Stimulated activated CD4-positive, alpha-beta T cell treated with anti-CD3 and anti-CD28 coated beads, Interleukin-12 subunit alpha, Interleukin-12 subunit beta, amount 100 ng/mL, for 4 hours (primary cell): ENCODE data around the gene FAXC.

ENCODE experiments used
- DNase-seq: peaks from one replicate; pipeline ENCODE4 v3.0.0-alpha.2; 2020

FAXC gene

DNA sequence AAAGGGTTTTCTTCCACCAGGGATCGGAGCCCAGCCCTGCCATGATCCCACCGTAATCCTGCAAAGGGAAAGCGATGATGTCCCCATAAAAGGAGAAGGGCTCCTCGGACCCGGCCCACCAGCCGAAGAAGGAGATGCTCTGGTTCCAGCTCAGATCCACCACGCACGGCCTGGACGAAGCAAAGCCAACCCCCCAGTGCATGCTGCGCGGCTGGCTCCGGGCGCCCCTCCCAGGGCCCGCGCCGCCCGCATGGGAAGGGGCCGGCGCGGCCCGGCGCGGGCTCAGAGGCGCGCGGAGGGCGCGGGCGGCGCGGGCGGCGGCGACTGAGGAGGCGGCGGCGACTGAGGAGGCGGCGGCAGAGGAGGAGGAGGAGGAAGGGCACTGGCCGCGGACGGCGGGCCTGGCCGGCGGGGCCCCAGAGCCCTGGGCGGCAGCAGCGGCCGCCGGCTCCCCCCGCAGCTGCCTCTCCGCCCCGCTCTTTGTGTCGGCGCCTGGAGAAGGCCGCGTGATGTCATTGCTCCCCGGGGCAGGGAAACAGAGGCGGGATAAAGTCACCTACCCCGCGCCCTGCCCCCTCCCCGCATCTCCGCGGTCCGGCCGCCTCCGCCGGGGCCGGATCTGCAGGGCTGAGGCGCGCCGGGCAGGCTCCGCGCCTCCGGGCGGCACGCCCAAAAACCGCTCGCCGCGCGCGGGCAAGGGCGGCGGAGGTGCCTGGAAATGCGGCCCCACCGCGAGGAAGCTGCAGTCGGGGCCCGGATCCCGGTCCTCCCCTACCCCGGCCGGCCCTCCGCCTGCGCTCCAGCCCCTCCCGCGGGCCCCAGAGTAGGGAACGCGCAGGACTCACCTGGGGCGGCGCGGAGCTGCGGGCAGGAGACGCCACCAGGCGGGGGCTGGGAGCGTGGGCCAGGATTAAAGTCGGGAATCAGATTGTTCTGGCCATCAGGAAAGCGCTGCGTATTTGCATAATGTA lies at the start of gene FAXC:
Gene FAXC, minus strand, starts transcription at position 504 of the 971 bp plus-strand sequence. Its CDS starts 302 bp downstream, at position 202.
- no peak for DNase-seq

DNA sequence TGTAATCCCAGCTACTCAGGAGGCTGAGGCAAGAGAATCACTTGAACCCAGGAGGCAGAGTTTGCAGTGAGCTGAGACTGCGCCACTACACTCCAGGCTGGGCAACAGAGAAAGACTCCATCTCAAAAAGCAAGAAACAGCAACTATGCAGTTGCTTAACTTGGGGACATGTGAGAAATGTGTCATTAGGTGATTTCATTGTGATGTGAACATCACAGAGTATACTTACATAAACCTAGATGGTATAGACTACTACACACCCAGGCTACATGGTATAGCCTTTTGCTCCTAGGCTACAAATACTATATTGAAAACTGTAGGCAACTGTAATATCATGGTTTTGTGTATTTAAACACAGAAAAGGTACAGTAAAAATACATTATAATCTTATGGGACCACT lies 47.8 kb upstream of the FAXC start:
- no peak for DNase-seq

DNA sequence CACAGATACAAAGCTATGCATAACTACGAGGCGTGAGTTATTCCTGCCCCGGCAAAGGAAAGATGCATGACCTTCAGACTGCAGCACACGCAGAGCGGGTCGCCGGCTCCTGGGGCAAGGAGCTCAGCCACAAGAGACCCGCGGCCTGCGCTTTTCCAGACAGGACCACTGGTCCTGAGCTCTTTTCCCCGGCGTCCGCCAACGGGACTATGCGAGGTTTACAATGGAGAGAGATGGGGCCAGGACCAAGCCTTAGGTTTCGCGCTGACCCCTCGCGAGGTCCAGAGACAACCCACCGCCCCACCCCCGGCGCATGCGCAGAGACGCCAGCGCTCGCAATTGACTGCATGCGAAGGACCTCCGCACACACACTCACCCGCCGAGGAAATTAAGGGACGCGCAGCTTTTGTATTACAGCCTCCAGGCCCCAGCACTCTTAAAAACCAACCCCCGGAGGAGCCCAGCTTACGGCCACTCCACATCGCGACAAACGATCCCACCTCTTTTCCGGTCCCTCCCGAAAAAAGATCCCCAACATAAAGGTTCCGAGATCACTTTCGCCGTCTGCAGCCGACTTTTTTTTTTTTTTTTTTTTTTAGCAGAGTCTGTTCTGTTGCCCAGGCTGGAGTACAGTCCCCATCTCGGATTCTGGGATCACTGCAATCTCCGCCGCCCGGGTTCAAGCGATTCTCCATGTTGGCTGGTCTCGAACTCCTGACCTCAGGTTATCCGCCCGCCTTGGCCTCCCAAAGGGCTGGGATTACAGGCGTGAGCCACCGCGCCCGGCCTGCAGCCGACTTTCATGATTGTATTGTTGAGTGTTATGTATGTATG lies 44.4 kb upstream of the FAXC start, which contains the start of gene COQ3:
Gene COQ3, minus strand, starts transcription at position 498 of the 834 bp plus-strand sequence. Its CDS starts 16 bp downstream, at position 482.
- peak; percentile 66 for DNase-seq

DNA sequence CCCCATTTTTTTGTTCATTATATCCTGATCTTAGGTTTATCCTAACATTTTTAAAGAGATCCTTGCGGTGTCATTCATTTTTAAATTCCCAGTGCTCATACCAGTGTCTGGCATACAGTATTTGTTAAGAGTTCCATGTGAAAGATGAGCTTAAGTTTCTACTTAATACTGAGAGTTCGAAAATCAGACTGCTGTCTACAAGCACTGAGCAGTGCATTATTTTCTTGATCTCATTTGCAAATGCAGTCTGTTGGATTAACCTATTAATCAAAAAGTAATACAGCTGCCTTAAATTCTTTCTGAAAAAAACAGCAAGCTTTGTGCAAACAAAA lies 43.9 kb upstream of the FAXC start:
- no peak for DNase-seq

DNA sequence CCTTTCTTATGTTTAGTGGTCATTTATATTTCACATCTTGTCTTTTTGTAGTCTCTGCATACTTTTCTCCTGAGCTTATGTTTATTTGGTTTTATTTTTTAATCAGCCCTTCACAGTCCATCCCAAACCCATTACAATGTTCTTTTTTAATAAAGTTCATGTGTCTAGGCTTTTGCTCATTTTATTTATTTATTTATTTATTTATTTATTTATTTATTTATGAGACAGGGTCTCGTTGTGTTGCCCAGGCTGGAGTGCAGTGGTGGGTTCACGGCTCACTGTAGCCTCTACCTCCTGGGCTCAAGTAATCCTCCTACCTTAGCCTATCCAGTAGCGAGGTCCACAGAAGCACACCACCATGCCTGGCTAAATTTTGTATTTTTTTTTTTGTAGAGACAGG lies 41.4 kb upstream of the FAXC start:
- DNase-seq = no peak

DNA sequence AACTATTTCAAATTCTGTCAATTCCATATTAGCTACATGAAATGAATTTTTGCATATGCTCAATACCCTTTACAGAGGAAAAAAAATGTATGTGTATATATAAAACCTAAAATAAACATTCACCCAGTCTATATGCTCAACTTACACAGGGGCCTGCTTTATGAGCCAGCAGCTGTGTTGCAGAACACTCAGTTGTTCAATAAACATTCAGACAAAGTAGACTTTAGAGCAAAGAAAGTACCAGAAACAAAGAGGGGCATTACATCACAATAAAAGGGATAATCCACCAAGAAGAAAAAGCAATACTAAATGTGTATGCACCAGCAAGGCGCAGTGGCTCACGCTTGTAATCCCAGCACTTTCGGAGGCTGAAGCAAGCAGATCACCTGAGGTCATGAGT lies 35.0 kb upstream of the FAXC start:
- DNase-seq = no peak

DNA sequence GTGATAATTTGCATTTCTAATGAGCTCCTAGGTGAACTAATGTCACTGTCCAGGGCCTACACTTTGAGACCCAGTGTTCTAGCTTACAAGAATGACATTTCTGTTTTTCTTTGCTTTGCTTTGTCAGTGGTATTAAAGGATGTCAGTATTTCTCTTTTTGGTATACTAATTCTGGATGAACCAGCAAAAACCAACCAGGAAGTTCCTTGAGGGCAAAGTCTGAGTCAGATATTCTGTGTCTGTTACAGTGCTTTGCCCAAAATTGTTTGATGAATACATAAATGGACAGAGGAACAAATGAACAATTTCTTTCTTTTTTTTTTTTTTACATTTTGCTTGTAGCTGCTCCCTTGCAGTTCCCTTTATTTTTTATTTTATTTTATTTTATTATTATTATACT lies 29.2 kb upstream of the FAXC start:
- DNase-seq = no peak

DNA sequence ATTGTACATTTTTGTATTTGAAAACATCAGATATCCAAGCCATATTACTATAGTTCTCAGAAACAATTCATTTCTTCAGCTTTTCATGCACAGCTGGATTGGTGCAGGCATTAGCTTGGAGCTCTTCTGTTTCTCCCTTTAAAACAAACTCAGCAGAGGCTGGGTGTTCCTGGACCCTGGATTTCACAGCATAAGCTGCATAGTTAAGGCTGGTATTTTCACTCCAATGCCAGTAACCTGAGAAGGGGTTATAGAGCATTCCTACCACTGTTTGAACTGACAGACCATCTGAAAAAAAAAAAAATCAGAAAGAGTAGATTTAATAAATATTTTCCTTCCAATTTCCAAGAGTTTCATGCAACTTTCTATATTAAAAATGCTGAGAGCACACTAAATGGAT lies 20.1 kb upstream of the FAXC start:
- DNase-seq = no peak

DNA sequence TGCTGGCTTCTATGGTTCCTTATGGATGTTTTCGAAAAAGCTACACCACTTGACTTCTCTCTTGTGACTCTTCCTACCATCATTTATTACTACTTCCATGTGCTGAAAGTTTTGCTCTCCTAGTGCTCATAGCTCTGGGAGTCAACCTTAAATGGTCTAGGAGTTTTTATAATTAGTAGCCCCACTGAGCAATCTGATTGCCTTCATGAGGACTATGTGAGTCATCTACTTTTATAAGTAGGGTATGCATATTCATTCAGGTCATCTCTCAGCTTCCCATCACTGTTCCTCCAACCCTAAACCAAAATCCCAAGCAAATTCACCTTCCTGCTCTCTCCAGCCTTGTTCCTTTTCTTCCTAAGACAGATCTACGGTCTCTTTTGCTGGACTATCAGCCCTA lies 17.4 kb upstream of the FAXC start:
- DNase-seq = no peak

DNA sequence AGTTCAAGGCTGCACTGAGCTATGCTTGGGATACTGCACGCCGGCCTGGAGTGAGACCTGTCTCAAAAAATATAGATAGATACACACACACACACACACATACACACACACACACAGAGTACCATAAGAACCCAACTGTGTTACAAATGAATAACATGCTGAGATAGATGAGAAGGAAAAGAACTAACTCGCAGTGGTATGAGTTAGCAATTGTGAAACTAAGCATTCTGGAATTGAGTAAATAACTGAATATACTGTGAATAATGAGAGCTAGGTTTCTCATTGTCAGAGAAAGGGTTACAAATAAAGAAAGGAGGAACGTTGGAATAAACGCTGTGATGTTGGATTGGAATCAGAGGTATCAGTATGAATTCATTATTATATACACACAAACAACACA lies 14.6 kb upstream of the FAXC start:
- no peak for DNase-seq

DNA sequence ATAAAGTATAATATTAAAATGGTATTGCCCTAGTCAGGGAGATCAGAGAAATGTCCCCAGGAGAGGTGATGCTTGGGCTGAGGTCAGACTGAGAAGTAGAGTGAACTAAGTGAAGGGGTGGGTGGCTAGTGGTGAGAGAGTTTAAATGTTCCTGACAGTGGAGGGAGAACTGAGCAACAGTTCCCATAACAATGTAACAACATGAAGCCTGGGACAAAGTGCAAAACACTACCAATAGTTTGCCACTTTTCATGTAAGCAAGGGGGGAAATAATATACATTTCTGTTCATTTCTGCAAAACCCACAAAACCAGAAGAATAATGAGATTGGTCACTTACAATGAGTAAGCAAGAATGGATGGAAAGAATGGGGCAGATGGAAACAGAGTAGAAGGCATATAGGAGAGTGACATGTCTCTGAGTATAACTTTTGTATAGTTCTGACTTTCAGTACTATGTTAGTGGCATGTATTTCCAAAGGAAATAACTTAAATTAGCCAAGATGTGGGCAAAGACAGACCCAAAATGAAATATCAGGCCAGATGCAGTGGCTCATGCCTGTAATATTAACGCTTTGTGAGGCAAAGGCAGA lies 13.3 kb upstream of the FAXC start:
- no peak for DNase-seq

DNA sequence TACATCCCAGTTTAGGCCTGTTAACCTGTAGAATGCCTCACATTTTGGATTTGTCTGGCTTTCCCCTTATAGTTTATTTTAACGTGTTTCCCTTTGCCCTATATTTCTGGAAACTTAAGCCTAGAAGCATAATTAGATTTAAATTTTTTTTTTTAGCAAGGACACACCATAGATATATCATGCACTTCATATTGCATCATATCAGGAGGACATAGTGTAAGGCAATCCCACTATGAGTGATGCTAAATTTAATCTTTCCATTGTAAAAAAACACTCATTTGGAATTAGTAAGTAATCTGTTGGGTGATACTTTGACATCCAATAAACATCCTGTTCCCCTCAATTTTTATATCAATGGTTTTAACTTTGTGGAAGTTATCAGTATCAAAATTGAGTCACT lies 10.3 kb upstream of the FAXC start:
- no peak for DNase-seq

DNA sequence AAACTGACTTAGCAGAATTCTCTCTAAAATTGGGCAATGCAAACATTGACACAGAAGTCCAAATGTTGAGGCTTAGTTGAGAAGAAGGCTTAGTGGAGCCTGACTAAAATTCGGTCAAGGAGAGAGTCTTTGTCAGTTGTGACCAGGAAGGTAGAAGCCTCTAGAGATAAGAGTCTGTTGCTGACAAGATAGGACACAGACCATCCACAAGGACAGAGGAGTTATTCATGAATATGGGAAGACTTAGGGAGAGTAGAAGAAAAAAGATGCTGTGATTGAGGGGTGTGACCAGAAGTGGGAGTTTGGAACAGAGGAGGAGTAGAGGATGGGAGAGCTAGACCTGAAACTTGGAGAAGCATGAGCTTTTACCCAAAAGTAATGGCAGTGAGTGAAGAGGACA lies 7.2 kb upstream of the FAXC start:
- no peak for DNase-seq

DNA sequence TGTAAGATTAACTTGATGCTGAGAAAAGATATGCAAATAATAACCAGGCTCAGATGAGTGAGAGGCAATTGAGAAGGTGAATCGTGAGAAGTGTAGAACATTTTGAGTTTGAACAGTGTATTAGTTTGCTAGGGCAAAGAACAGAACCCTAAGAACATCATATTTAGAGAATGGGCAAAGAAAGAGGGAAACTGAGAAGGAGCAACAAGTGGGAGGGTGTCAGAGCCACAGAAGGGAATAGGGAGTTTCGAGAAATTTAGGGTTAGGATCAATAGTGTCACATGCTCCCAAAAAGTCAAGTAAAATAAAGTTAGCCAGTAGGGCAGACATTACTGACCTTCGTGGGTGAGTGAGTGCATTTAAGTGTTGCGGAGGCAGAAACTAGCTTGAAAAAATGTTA lies 5.5 kb upstream of the FAXC start:
- no peak for DNase-seq

DNA sequence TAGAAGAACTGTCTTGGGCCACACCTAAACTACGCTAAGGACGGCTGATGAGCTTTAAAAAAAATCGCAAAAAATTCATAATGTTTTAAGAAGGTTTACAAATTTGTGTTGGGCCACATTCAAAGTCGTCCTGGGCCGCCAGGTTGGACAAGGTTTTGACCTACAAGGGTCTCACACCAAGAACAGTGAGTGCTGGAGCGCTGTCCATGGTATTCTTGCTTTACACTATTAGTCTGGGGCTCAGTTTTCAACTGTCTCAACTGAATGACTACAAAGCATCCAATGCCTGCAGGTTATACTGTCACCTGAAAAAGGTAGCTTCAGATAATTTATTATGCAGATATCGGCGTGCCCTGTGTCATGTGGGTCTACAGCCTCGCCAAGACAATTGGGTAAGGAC lies 3.7 kb upstream of the FAXC start:
- no peak for DNase-seq

DNA sequence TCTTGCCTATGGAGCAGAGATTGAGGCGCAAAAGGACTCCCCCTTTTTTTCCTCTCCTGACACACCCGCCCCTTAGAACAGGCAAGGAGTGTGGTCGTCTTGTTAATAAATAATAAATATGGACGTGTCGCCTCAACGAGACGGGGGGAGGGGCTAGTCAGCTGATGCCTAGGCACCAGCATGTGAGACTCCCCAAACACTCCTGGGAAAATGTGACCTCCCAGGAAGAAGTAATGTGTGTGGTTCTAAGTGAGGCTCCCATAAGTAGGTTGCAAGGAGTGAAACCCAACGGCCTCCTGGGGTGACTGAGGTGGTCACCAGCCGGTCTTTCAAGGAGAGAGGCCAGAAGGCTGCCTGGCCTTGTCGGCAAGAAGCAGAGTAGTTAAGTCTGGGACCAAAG lies 1.1 kb upstream of the FAXC start:
- no peak for DNase-seq

DNA sequence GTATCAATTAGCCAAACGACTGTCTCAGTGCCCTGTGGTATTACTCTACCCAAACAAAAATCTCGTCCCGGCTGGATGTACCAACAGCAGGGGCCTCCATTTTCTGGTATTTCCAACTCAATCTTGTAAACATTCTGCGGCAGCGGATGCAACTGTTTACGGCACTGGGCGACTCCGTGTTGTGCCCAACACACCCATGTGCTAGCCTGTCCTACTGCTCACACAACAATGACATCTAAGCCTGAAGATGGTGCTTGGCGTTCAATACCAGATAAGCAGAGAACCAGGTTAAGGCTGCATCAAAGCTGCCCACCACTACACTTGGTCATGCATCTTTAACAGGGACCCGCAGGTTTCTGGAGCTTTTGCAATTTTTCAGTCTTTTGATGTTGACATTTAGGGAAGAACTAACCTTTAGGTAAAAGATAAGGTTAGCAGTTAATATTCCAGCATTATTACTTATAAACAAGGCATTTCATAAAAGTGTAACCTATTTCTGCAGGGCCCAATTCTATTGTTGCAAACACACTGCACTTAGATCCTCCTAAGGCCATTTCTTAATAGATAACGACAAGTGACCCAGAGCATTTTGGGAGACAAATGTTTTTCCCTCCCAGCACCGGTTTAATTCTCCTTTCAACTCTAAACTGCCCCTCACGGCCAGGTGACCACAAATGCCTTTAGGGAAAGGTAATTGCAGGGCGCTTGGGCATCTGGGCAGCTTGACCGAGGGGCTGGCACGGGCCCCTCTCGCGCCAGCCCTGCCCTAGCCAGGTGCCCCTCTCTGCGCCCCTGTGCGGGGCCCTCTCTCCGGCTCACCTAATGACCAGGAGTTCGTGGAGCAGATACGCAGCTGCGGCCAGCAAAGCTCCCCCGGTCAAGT lies 945 bp downstream of the FAXC start:
- no peak for DNase-seq

DNA sequence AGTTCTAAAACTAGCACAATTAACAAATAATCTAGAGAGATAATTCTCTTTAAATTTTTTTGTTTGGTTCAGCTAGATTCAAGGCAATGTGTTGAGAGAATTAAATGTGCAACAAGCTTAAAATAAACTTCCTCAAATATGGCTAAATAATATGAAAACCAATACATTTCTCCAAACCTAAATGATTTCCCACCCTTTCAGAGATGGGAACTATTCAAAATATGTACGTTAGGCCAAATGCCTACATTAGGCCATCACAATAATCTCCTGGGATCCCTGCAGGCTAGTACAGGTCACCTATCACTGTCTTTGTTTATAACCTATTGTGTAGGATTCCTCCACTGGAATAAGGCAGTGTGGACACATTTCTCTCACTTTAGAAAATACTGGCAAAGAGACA lies 1.7 kb downstream of the FAXC start:
- no peak for DNase-seq

DNA sequence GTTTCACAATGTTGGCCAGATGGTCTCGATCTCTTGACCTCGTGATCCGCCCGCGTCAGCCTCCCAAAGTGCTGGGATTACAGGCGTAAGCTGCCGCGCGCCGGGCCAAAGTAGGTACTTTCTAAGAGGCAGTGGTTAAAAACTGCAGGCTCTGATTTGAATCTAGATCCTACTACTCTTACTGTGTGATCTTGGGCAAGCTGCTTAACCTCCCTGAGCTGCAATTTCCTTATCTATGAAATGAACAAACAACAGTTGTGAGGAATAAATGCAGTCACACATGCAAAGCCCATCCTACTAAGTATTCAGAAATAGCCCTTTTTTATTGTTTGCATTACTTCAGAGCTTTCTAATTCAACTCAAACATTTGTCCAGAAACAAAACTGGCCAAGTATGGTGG lies 2.9 kb downstream of the FAXC start:
- DNase-seq = no peak

DNA sequence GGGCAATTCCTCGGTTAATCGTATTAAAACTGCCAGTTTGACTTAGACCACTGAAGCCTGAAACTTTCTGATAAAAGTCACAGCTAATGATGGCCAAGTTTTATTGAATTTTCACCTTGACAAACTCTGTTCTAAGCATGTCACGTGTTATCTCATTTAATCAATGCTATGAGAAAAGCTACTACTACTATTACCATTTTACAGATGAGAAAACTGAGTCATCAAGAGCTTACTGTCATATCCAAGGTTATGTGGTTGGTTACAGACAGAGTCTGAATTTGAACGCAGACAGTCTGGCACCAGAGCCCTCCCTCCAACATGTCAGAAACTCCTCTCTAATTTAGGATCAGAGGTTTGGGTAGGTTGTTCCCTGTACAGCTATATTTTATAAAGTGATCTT lies 4.3 kb downstream of the FAXC start:
- no peak for DNase-seq

DNA sequence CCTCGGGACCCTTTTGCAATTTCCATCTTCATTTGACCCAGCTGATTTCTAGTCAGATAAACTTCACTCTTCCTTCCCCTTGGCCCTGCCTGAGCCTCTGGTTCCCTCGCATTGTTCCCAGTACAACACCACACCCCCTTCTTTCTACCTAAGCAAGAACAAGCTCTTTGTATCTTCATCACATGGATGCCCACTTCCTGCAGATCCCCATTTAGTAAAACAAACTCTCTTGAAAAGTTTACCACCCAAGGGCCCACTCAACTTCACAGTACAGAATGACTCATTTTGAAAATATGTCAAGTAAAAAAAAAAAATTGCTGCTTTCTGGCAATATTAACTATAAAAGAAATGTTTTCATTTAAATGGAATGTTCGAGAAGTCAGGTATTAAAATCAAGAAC lies 5.2 kb downstream of the FAXC start:
- no peak for DNase-seq

DNA sequence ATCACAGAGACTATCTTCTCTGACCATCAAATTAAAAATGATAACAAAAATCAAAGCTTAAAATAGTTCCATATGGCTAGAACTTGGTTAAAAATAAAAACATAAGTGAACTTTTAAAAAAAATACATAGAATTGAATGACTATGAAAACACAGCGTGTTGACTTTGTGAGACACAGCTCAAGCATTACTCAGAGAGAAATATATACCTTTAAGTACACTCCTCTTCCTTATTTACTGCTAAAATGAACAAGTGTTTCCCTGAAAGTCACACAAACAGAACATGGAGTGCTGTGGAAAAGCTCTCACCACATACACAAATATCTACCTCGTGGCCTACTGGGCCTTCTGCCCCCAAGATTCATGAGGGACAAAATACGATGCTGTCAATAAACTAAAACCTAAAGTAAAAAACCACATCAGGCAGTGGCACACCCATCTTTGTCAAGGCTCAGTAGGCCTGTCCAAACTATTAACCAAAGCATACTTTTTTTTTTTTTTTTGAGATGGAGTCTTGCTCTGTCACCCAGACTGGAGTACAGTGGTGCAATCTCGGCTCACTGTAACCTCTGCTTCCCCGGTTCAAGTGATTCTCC lies 7.5 kb downstream of the FAXC start:
- DNase-seq = no peak
